ENCODE results near the gene DIRAS1.

- TF ChIP-seq EZH2 (IDR thresholded peaks at IDR 0.05; ENCODE audit: insufficient read depth, poor library complexity, severe bottlenecking) = no peak
- no peak for TF ChIP-seq EZH2phosphoT487 (IDR thresholded peaks at IDR 0.05; ENCODE audit: insufficient read depth, low read depth)
These were observed 54.7 kb downstream of the DIRAS1 start for GRCh38 chr19:2666344-2666994.
